Breast epithelium (tissue), 3 donors: Measurements from ENCODE around the gene LRRC3B.

ENCODE experiments used
- CTCF ChIP-seq, 3 donors: fragments of 450-650 bp; IDR thresholded peaks; one replicate each; pipeline ENCODE4 v1.5.1; 2016 to 2017; ENCODE audit warnings: antibody characterized with exemption in 3 of 3, mild to moderate bottlenecking in 3 of 3, moderate library complexity in 3 of 3
- POLR2A ChIP-seq: fragments of 450-650 bp; IDR thresholded peaks from one replicate; pipeline ENCODE4 v1.6.1; 2016; ENCODE audit warnings: antibody characterized with exemption, mild to moderate bottlenecking, moderate library complexity
- POLR2AphosphoS5 ChIP-seq, 3 donors: sonication (generic); formaldehyde crosslinking; IDR thresholded peaks; one replicate each; pipeline ENCODE4 v1.6.1; 2017; ENCODE audit warnings: antibody characterized with exemption in 3 of 3

GRCh38 chr3:26668696-26669095, 46.1 kb downstream of the LRRC3B start:
- TF ChIP-seq CTCF (IDR thresholded peaks at IDR 0.05) (no peak), POLR2A (no peak), POLR2AphosphoS5 (IDR thresholded peaks at IDR 0.05) (no peak)
